Smooth muscle cell (in vitro differentiated cells): ENCODE measurements around the gene CRYGN. TPM values are rescaled to one million over a fixed set of nuclear protein-coding genes. Genes with fewer than 3 reads are reported as not detected.

Experiments used
- DNase-seq: peaks from one replicate; lab custom pipeline; 2025; ENCODE audit not compliant: unreplicated experiment; lab: John Stamatoyannopoulos, UW
- H2AFZ ChIP-seq: fragments of 200-600 bp; sonication (generic); 2 replicates; pipeline ENCODE4 v1.6.0; 2016; ENCODE audit warnings: antibody characterized with exemption, low read depth, mild to moderate bottlenecking
- H3F3A ChIP-seq: fragments of 200-600 bp; sonication (generic); 2 replicates; pipeline ENCODE4 v1.6.0; 2017; ENCODE audit warnings: antibody characterized with exemption, low read depth
- H3K27ac ChIP-seq: fragments of 200-600 bp; sonication (generic); 2 replicates; pipeline ENCODE4 v1.5.1; 2016; ENCODE audit warnings: low read depth, mild to moderate bottlenecking
- H3K27me3 ChIP-seq: fragments of 200-600 bp; sonication (generic); 2 replicates; pipeline ENCODE4 v1.6.1; 2016; ENCODE audit warnings: low read depth, mild to moderate bottlenecking
- H3K36me3 ChIP-seq: fragments of 200-600 bp; sonication (generic); 2 replicates; pipeline ENCODE4 v1.5.1; 2016; ENCODE audit warnings: low read depth
- H3K4me1 ChIP-seq: fragments of 200-600 bp; sonication (generic); 2 replicates; pipeline ENCODE4 v1.5.1; 2016; ENCODE audit warnings: low read depth
- H3K4me2 ChIP-seq: fragments of 200-600 bp; sonication (generic); 2 replicates; pipeline ENCODE4 v1.6.0; 2016; ENCODE audit warnings: mild to moderate bottlenecking
- H3K4me3 ChIP-seq: fragments of 200-600 bp; sonication (generic); 2 replicates; pipeline ENCODE4 v1.5.1; 2016; ENCODE audit warnings: mild to moderate bottlenecking
- H3K79me2 ChIP-seq: fragments of 200-600 bp; sonication (generic); 2 replicates; pipeline ENCODE4 v1.6.0; 2016; ENCODE audit warnings: low read depth, mild to moderate bottlenecking
- H3K9ac ChIP-seq: fragments of 200-600 bp; sonication (generic); 2 replicates; pipeline ENCODE4 v1.6.0; 2016; ENCODE audit warnings: low read depth
- H3K9me3 ChIP-seq: fragments of 200-600 bp; sonication (generic); replicated peaks from 2 replicates; pipeline ENCODE4 v1.5.1; 2016; ENCODE audit warnings: low read depth
- H4K20me1 ChIP-seq: fragments of 200-600 bp; sonication (generic); 2 replicates; pipeline ENCODE4 v1.6.0; 2016; ENCODE audit warnings: low read depth
- CTCF ChIP-seq: fragments of 200-600 bp; sonication (generic); IDR thresholded peaks from 2 replicates; pipeline ENCODE4 v1.5.1; 2017; ENCODE audit warnings: borderline replicate concordance, mild to moderate bottlenecking, antibody characterized with exemption; ENCODE audit not compliant: insufficient read depth, poor library complexity, severe bottlenecking
- WGBS: methylation state at CpG from one replicate; pipeline ENCODE4 v1.1.7; 2016; ENCODE audit warnings: low lambda C conversion rate; 5-methylcytosine and 5-hydroxymethylcytosine counted together
- polyA plus RNA-seq: library from polyadenylated mRNA; unstranded; fragments of >200 nt; fragmentation: Nextera tagmentation; extraction: Ambion mirVana; gene quantifications from 2 replicates; pipeline ENCODE4 v1.2.1, GENCODE V29; 2016
- total RNA-seq: library from RNA; depleted of rRNA; stranded (reverse); fragments of >200 nt; gene quantifications from 2 replicates; pipeline ENCODE4 v1.2.3, GENCODE V29; 2014

Gene CRYGN
- total and polyA plus RNA-seq, 2 experiments from 2014 or later = 0.13 TPM; not detected in 1

DNA sequence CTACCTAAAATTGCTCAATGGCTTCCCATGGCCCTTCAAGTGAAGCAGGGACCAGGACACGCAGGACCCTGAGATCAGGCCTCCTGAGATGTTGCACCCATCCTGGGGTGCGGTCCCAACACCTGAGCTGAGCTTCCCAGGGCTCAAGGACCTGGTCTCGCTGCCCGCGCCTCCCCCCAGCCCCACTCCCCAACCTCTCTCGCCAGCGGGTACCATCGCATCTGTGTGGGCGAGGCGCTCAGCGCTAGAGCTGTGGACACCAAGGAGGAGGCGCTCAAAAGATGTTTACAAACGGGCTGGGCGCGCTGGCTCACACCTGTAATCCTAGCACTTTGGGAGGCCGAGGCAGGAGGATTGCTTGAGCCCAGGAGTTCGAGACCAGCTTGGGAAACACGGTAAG is 7.4 kb upstream of the CRYGN start:
- H3K27ac ChIP-seq = no peak overlapping the region
- H3K4me3 ChIP-seq = no peak overlapping the region
- WGBS = 98% methylated on average over 18 of the region's 18 CpGs
- no peaks in the 10 kb centered on the region for H3K36me3 ChIP-seq
- DNase-seq = no peak
- no peak overlapping the region for H2AFZ ChIP-seq
- no peak overlapping the region for H3K9ac ChIP-seq
- H3K4me2 ChIP-seq = no peak overlapping the region
- H3F3A ChIP-seq = no peaks in the 10 kb centered on the region
- no peak for TF ChIP-seq CTCF
- H3K79me2 ChIP-seq = no peaks in the 10 kb centered on the region
- H4K20me1 ChIP-seq = no peaks in the 10 kb centered on the region
- no peaks in the 10 kb centered on the region for H3K27me3 ChIP-seq
- H3K4me1 ChIP-seq = no peaks in the 10 kb centered on the region
- H3K9me3 ChIP-seq = no peaks in the 10 kb centered on the region

GRCh38 chr7:151446412-151446811 is 6.5 kb upstream of the CRYGN start:
- H3K27ac ChIP-seq = no peak overlapping the region
- no peaks in the 10 kb centered on the region for H3K4me1 ChIP-seq
- WGBS = 94% methylated on average over 2 of the region's 2 CpGs
- H3K36me3 ChIP-seq = no peaks in the 10 kb centered on the region
- no peaks in the 10 kb centered on the region for H3K27me3 ChIP-seq
- no peak overlapping the region for H3K9ac ChIP-seq
- no peak overlapping the region for H2AFZ ChIP-seq
- TF ChIP-seq CTCF = no peak
- H3K79me2 ChIP-seq = no peaks in the 10 kb centered on the region
- no peaks in the 10 kb centered on the region for H3K9me3 ChIP-seq
- no peak for DNase-seq
- no peaks in the 10 kb centered on the region for H4K20me1 ChIP-seq
- no peak overlapping the region for H3K4me2 ChIP-seq
- peaks cover 1% of the 10 kb centered on the region for H3F3A ChIP-seq
- no peak overlapping the region for H3K4me3 ChIP-seq

DNA sequence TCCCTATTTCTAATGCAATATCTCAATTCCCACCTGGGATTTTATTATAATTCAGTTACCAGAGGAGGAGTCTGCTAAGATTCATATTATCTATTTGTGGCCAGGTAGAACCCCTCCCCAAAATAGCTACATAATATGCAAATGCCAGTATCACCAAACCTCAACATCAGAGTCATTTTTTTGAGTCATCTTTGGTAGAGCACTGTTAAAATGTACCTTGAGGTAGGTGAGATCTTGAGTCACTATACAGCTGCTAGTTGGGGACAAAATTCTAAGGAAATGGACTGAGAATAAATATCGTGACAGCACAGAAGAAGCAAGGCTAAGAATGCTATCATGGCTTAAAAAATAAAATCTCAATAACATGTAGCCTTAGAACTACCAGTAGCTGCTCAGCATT is 4.7 kb upstream of the CRYGN start:
- no peak overlapping the region for H3K27ac ChIP-seq
- H3K9ac ChIP-seq = no peak overlapping the region
- no peaks in the 10 kb centered on the region for H3K36me3 ChIP-seq
- DNase-seq = no peak
- no peaks in the 10 kb centered on the region for H3K79me2 ChIP-seq
- H3K4me3 ChIP-seq = no peak overlapping the region
- H3K4me1 ChIP-seq = peaks cover under 1% of the 10 kb centered on the region
- 95% methylated on average over 1 of the region's 1 CpG for WGBS
- no peak for TF ChIP-seq CTCF
- no peaks in the 10 kb centered on the region for H4K20me1 ChIP-seq
- H3K9me3 ChIP-seq = no peaks in the 10 kb centered on the region
- H3K27me3 ChIP-seq = no peaks in the 10 kb centered on the region
- H3K4me2 ChIP-seq = no peak overlapping the region
- no peak overlapping the region for H2AFZ ChIP-seq
- H3F3A ChIP-seq = peaks cover 9% of the 10 kb centered on the region

GRCh38 chr7:151442776-151443496 is 3.0 kb upstream of the CRYGN start:
- Histone ChIP-seq H2AFZ (no peak overlapping the region), H3K4me3 (no peak overlapping the region), H4K20me1 (no peaks in the 10 kb centered on the region), H3K27ac (no peak overlapping the region), H3K9ac (no peak overlapping the region), H3F3A (peaks cover 9% of the 10 kb centered on the region), H3K36me3 (no peaks in the 10 kb centered on the region), H3K79me2 (no peaks in the 10 kb centered on the region), H3K4me2 (no peak overlapping the region), H3K9me3 (no peaks in the 10 kb centered on the region), H3K27me3 (no peaks in the 10 kb centered on the region), H3K4me1 (peaks cover 5% of the 10 kb centered on the region)
- whole genome bisulfite sequencing = 93% methylated on average over 10 of the region's 10 CpGs
- TF ChIP-seq CTCF = no peak
- DNase-seq = no peak
